Measurements from ENCODE around the gene FOXN4. TPM values are rescaled to one million over a fixed set of nuclear protein-coding genes. Genes with fewer than 3 reads are reported as not detected.

FOXN4 gene
- total RNA-seq, 1 experiment from 2014 or later: 0.52 TPM

GRCh38 chr12:109261087-109261486, 48.0 kb downstream of the FOXN4 start:
- Histone ChIP-seq H2AFZ (ENCODE audit: low read depth, low read length, poor library complexity, severe bottlenecking) (no peak overlapping the region), H3K27me3 (ENCODE audit: insufficient read depth, low read length) (no peaks in the 10 kb centered on the region), H3K9me3 (ENCODE audit: control insufficient read depth in 1 of 2, insufficient read depth in 1 of 2, low read depth in 1 of 2, low read length in 2 of 2) (no peaks in the 10 kb centered on the region), H3K4me1 (ENCODE audit: control insufficient read depth in 1 of 2, insufficient read depth in 2 of 2, low read length in 2 of 2) (peaks cover 0 to 13% of the 10 kb centered on the region in 2 experiments; a peak in 2 of 4 replicates), H3K9ac (ENCODE audit: low read length) (no peak overlapping the region), H3K4me2 (ENCODE audit: low read length) (no peak overlapping the region), H3K79me2 (ENCODE audit: insufficient read depth, low read length) (no peaks in the 10 kb centered on the region), H3K4me3 (replicated peaks in 1 of 2; ENCODE audit: low read depth in 1 of 2, low read length in 2 of 2) (no peak overlapping the region), H4K20me1 (ENCODE audit: insufficient read depth) (no peaks in the 10 kb centered on the region), H3K9me2 (ENCODE audit: insufficient read depth) (no peaks in the 10 kb centered on the region), H3K27ac (ENCODE audit: low read depth, low read length) (no peak overlapping the region), H3K36me3 (ENCODE audit: control insufficient read depth in 1 of 2, insufficient read depth in 2 of 2, low read length in 2 of 2) (no peaks in the 10 kb centered on the region)
- ChIA-PET POLR2A (no interaction called here), CTCF (interaction anchor here (2.5 kb wide), 1 partner anchor 124 kb away, joined by 8 read pairs; no protein-coding TSS in a partner anchor), RAD21 (ENCODE audit: low non-redundant PET in 1 of 2, low total read pairs in 2 of 2, uncharacterized antibody in 2 of 2, unreplicated experiment in 2 of 2) (no interaction called here)
- ATAC-seq (no peak), DNase-seq (ENCODE audit: low read depth, low spot score) (no peak)
- BruUV-seq (replicated peaks): no TSS peak
- no peak for TF ChIP-seq CEBPB (IDR thresholded peaks at IDR 0.05; ENCODE audit: low read depth)
- no peak for TF ChIP-seq ZFX (IDR thresholded peaks at IDR 0.05)
- no peak for TF ChIP-seq JUND (IDR thresholded peaks at IDR 0.05)
- no peak for TF ChIP-seq FOSL1 (IDR thresholded peaks at IDR 0.05; ENCODE audit: low read depth)
- no peak for TF ChIP-seq ATF3 (IDR thresholded peaks at IDR 0.05)
- TF ChIP-seq EGR1 (IDR thresholded peaks at IDR 0.05; ENCODE audit: low read depth): no peak
- TF ChIP-seq ELF1 (IDR thresholded peaks at IDR 0.05; ENCODE audit: borderline replicate concordance, low read depth): no peak
- TF ChIP-seq EZH2phosphoT487 (IDR thresholded peaks at IDR 0.05; ENCODE audit: borderline replicate concordance): no peak
- no peak for TF ChIP-seq ZBTB33 (IDR thresholded peaks at IDR 0.05; ENCODE audit: extremely low read depth, insufficient replicate concordance, low read length)
- no peak for TF ChIP-seq CBX3 (IDR thresholded peaks at IDR 0.05; ENCODE audit: low read depth)
- no peak for TF ChIP-seq SP1 (IDR thresholded peaks at IDR 0.05; ENCODE audit: low read depth)
- no peak for TF ChIP-seq MAX (IDR thresholded peaks at IDR 0.05)
- TF ChIP-seq REST (IDR thresholded peaks at IDR 0.05; ENCODE audit: low read depth): no peak
- no peak for TF ChIP-seq POLR2AphosphoS5 (IDR thresholded peaks at IDR 0.05; ENCODE audit: low read depth, low read length)
- no peak for TF ChIP-seq SIN3A (IDR thresholded peaks at IDR 0.05; ENCODE audit: low read depth)
- no peak for TF ChIP-seq YY1 (IDR thresholded peaks at IDR 0.05; ENCODE audit: extremely low read depth, insufficient replicate concordance, low read depth, low read length)
- no peak for TF ChIP-seq ZNF274 (IDR thresholded peaks at IDR 0.05; ENCODE audit: low read depth, low read length)
- TF ChIP-seq POLR2A (IDR thresholded peaks at IDR 0.05; ENCODE audit: borderline replicate concordance, extremely low read depth, insufficient read depth, insufficient read length): no peak
- intact Hi-C loops (cut with micrococcal nuclease): no loop called here

Measured in HCT116 (cell line).